ENCODE data around the gene ATM.

GRCh38 chr11:108246885-108247284 is 24.0 kb downstream of the ATM start:
- no peak for TF ChIP-seq POLR2AphosphoS5 (IDR thresholded peaks at IDR 0.05; ENCODE audit: borderline replicate concordance, low read depth, low read length)
- no peak for TF ChIP-seq EZH2 (IDR thresholded peaks at IDR 0.05)

Measured in SK-N-MC (cell line).